ENCODE measurements around the gene GJA4.

- no peak for TF ChIP-seq CTCF (conservative IDR thresholded peaks at IDR 0.05 in 1 of 2, IDR thresholded peaks at IDR 0.05 in 1 of 2; ENCODE audit: extremely low read depth in 1 of 2, insufficient read depth in 1 of 2, low read depth in 1 of 2, low read length in 2 of 2)
- no peak for TF ChIP-seq EZH2 (IDR thresholded peaks at IDR 0.05; ENCODE audit: borderline replicate concordance, low read length)
Observed at GRCh38 chr1:34761776-34762307, 31.0 kb upstream of the GJA4 start.

Data from mammary epithelial cell (primary cell).